Head of caudate nucleus (tissue), 42 donors: ENCODE results near the gene CCDC127.
"Not testable (repeated sequence)": the region's sequence is repeated elsewhere in the genome, so short reads cannot be mapped to it uniquely, and the experiment has no call there.

ENCODE experiments used
- DNase-seq, 42 donors: peaks; one replicate each; pipeline versions ENCODE4 v3.0.0 to v3.0.0-alpha.2; 2020 to 2021; ENCODE audit warnings: mixed read lengths in 7 of 42
- intact Hi-C: fragments of 100-400 bp; cut with DNase I; formaldehyde crosslinking; loops from one replicate; pipeline ENCODE4 v1.15.0; 2022

Gene CCDC127

DNA sequence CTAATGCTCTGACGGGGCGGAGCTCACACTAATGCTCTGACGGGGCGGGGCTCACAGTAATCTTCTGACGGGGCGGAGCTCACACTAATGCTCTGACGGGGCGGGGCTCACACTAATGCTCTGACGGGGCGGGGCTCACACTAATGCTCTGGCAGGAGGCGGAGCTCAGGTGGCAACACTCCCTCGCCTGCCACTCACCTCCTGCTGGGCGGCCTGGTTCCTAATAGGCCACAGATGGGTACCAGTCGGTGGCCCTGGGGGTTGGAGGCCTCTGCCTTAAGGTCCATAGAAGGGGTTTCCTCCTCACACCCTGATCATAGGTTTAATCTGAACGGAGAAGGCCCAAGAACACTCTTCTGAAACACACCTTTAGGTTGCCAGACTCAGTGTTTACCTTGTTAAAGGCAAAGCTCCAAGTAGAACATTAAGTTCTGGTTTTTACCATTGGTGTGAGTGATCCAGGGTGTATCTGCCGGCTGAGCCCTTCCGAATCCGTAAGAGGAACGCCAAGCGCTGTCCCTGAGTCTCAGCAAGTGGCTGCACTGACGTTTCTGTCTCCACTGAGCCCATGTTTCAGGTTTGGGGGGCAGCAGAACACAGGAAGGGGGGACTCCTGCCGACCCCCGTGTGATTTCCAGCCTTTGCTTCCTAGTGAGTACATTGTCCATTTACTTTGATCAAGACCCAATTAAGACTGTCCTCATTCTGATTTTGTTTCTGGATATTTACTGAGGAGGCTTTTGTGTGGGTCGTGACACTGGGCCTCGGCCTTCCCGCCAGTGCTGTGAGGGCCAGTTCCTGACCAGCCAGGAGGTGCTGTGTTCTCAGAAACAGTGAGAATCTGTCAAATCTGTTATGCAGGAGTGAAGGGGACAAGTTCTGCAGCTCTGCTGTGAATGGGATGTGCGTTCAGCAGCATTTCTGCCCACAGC, 51.2 kb downstream of the CCDC127 start:
- DNase-seq = peak in 4 of 42 donors; percentile 7 to 34 (median 12)
- intact Hi-C loops = no loop called here

DNA sequence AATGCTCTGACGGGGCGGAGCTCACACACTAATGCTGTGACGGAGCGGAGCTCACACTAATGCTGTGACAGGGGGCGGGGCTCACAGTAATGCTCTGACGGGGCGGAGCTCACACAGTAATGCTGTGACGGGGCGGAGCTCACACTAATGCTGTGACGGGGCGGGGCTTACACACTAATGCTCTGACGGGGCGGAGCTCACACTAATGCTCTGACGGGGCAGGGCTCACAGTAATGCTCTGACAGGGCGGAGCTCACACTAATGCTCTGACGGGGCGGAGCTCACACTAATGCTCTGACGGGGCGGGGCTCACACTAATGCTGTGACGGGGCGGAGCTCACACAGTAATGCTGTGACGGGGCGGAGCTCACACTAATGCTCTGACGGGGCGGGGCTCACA, 53.2 kb downstream of the CCDC127 start:
- DNase-seq, intact Hi-C loops: not testable (repeated sequence)

DNA sequence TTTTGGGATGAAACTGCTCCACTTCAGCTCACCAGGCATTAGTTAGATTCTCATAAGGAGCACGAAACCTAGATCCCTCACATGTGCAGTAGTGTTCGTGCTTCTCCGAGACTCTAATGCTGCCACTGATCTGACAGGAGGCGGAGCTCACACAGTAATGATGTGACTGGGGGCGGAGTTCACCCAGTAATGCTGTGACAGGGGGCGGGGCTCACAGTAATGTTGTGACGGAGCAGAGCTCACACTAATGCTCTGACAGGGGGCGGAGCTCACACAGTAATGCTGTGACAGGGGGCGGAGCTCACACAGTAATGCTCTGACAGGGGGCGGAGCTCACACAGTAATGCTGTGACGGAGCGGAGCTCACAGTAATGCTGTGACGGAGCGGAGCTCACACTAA, 53.7 kb downstream of the CCDC127 start:
- no peak for DNase-seq
- intact Hi-C loops = no loop called here

DNA sequence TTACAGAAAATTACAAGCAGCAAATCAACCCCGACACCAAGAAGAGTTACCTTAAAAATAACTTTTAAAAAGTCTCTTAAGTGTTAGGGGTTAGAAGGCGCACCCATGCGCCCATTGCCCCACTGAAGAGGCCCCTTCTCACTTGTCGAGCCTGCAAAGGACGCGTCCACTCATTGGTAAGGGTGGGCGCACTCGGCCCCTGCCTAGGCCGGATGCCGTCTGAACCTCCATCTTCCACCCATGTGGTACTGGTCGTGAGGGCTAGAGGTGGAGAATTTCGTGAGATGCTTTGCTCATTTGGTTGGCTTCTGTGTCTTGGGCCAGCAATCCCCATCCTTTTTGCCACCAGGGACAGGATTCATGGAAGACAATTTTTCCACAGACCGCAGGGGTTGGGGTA, 54.1 kb downstream of the CCDC127 start:
- peak in 1 of 42 donors; percentile 5 for DNase-seq
- intact Hi-C loops = no loop called here

DNA sequence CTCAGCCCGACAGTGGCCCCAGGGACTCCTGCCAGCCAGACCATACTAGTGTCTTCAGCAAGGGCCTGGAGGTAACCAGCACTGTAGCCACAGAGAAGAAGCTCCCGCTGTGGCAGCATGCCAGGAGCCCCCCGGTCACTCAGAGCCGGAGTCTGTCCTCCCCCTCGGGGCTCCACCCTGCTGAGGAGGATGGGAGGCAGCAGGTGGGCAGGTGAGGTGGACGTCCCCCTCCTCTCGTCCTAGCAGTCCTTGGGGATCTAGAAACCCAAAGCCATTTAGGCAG, 54.7 kb downstream of the CCDC127 start:
- intact Hi-C loops = no loop called here
- DNase-seq = peak in 4 of 42 donors; percentile 13 to 37 (median 26)

DNA sequence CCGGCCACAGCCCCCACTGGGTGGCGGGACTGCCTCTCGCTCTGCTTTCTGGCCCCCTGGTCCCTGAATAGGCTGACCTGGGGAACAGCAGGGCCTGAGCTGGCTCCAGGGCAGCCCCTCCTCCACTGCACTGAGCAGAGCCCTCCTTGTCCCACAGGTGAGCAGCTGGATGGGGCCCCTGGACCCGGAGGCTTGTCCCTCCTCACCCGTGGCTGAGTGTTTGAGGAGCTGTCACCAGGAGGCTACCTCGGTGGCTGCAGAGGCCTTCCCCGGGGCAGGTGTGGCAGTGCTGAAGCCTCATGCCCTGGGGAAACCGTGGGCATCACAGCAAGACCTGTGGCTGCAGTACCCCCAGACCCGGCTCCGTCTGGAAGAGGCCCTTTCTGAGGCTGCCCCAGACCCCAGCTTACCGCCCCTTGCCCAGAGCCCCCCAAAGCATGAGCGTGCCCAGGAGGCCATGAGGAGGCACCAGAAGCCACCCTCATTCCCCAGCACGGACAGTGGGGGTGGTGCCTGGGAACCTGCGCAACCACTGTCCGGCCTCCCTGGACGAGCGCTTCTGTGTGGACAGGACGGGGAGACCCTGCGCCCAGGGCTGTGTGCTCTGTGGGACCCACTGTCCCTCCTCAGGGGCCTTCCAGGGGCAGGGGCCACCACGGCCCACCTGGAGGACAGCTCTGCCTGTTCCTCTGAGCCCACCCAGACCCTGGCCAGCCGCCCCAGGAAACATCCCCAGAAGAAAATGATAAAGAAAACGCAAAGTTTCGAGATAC, 55.2 kb downstream of the CCDC127 start:
- intact Hi-C loops = no loop called here
- DNase-seq = peak in 4 of 42 donors; percentile 5 to 31 (median 24)

DNA sequence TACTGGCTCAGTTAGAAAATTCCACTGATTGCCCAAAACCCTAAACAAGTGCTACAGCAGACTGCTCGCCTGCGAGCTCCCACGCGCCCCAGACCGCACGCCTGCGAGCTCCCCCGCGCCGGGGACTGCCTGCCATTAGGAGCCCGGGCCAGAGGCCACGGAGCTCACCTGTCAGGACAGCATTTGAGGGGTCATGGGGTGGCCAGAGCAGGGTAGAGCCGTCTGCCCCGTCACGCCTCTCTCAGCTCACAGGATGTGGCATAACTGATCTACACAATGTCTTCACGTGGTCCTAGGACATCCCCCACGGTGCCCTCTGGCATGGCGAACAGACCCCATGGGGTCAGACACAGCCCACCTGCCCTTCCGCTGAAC, 55.8 kb downstream of the CCDC127 start:
- DNase-seq = peak in 3 of 42 donors; percentile 12 to 28 (median 18)
- intact Hi-C loops = no loop called here

DNA sequence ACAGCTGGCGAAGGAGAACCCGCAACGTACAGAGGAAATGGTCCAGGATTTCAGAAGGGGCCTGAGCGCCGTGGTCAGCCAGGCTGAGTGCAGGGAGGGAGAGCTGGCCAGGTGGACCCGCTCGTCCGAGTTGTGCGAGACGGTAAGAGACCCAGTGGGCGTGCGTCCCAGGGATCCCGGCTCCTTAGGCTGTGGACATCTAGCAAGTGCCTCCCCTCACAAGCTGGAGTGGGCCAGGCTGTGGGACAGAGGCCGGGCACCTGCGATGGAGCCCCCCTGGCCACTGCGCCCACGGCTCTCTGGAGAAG, 56.2 kb downstream of the CCDC127 start:
- intact Hi-C loops = no loop called here
- DNase-seq = peak in 3 of 42 donors; percentile 2 to 28 (median 14)

DNA sequence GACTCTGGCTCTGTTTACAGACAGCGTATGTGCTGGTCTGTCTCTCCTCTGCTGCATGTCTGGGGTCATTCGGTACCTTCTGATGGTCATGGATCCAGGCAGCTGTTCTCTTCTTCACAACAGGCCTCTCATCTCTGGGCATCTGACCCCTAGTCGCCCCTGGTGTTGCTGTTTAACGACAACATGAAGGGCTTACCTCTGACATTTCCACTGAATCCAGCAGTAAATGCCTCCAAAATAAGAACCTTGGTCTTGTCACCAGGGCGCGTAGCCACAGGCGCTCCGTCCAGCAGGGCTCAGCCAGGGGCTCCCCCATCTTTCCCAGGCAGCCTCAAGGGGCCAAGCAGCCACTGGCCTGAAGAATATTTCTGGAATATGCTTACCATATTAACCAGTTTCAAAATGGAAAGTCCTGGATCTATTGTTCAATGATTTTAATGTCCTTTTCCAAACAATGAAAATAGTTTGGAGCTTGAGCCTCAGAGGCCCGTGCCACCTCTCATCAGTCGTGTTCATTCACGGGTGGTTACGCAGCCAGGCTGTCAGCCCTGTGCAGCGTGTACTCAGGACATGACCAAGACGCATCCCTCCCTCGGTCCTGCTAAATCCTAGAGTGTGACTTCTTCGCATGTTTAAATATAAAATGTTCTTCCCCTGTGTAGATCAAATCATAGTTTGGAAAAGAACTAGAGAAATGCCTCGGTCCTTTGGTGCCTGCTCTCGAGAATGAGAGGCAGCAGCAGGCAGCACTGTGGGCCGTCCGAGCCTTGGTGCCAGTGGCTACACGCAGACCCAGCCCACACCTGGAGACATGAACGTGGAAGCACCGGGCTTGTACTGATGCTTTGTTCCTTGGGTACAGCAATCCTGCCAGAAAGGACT, 56.8 kb downstream of the CCDC127 start:
- peak in 3 of 42 donors; percentile 3 to 34 (median 27) for DNase-seq
- intact Hi-C loops = no loop called here

DNA sequence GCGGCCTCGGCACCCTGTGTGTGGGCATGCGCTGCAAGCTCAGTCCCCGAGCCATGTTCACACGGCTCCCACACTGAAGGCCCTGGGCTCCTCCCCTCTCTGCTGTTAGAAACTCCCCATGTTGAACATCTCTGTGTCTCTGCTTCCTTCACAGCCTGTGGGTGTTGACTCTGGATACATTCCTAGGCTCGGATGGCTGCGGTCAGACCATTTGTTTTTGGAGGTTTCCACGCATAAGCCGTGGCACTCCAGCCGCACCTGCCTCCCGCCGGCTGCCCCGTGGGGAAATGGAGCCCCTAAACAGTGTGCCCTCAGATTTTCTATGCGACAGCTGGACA, 57.8 kb downstream of the CCDC127 start:
- peak in 2 of 42 donors; percentile 22 to 36 for DNase-seq
- intact Hi-C loops = no loop called here

DNA sequence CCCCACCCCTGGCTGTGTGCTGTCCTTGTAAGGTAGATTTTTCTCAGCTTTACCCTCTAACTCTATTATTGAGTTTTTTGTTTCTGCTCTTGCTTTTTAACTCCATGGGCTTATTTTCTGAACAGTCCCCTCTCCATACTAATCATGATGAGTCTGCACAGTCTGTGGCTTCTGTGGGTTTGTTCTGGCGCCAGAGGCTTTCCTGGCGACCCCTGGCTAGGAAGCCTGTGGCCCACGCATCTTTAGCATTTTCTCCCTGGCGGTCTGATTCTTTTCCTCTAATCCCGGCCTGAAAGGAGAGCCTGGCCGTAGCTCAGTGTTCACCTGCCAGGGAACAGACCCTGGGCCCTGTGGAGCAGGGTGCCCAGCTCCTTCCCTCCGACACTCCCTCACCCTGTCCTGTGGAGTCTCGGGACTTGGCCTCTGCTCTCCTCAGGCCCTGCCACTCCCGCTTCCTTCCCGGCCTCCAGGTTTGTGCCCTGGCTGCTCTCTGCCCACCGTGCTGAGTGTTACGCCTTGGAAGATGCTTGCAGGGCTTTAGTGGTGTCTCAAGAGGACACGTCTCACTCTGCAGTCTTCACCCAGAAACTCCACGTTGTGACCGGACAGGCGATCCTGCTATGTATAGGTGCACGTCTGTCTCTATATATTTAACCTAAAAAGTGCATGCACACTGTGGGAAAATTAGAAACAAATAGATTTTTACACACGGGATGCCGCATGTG, 58.3 kb downstream of the CCDC127 start:
- peak in 2 of 42 donors; percentile 12 to 30 for DNase-seq
- intact Hi-C loops = no loop called here

DNA sequence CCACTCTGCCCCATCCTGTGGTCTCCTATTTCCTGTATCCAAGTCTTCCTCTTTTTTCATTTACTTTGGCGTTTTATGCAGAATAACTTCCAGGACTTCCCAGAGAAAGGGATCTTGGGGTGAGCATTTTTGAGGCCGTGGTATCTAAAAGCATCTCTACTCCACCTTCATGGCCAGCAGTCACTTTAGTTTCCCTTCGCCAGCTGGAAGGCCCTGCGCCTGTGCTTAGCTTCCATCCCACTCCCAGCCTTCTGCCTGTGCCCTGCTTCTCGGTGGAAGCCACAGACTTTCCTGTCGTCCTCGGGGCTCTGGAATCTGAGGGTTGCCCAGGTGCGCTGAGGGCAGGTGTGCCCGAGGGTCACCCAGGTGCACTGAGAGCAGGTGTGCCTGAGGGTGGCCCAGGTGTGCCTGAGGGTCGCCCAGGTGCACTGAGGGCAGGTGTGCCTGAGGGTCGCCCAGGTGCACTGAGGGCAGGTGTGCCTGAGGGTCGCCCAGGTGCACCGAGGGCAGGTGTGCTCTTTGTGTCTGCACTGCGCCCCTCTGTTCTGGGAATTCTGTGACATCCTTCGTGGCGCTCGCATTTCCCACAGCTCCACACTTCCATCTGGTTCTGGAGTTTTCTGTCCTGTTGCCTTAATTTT, 59.0 kb downstream of the CCDC127 start:
- peak in 1 of 42 donors; percentile 19 for DNase-seq
- intact Hi-C loops = no loop called here

DNA sequence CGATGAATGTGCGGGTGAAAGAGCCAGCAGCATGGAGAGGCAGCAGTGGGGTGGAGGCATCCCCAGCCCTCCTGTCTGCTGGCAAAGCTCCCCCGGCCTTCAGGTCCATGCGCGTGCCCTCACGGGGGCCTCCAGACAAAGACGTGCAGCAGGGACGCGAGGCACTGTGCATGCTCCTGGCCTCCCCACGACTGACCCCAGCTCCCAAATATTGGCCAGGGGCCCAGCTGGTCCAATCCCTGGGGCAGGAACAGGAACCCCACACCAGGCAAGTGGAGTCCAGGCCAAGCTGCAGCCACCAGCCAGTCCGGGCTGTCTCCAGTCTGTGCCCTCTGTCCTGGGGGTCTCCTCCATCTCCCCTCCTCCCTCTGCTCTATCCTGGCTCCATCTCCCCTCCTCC, 60.2 kb downstream of the CCDC127 start:
- DNase-seq = peak in 4 of 42 donors; percentile 5 to 40 (median 28)
- intact Hi-C loops = no loop called here

DNA sequence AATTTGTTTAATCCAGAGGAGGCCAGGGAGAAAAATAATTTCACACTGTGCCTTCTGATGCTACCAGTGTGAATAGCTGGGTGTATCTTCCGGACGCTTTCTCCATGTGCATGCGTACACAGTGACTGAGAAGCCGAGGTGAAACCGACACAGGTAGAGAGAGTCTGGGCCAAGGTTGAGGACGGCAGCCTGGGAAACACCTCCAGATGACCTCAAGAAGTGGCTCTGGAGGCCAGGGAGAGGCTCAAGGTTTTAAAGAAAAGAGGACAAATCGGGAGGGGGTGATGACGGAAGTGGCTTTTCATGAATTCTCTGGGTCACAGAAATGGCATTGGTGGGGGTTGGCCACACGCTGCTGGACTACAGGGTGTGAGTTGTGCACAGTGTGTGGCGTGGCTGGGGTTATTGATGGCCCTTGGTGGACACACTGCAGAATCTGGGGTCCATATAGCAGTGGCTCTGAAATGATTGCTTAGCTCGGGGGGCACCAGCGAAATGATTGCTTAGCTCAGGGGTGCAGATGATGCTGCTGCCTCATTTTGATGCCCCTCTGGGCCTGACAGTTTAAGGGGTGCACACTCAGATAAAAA, 60.7 kb downstream of the CCDC127 start:
- peak in 3 of 42 donors; percentile 2 to 39 (median 33) for DNase-seq
- intact Hi-C loops = no loop called here

DNA sequence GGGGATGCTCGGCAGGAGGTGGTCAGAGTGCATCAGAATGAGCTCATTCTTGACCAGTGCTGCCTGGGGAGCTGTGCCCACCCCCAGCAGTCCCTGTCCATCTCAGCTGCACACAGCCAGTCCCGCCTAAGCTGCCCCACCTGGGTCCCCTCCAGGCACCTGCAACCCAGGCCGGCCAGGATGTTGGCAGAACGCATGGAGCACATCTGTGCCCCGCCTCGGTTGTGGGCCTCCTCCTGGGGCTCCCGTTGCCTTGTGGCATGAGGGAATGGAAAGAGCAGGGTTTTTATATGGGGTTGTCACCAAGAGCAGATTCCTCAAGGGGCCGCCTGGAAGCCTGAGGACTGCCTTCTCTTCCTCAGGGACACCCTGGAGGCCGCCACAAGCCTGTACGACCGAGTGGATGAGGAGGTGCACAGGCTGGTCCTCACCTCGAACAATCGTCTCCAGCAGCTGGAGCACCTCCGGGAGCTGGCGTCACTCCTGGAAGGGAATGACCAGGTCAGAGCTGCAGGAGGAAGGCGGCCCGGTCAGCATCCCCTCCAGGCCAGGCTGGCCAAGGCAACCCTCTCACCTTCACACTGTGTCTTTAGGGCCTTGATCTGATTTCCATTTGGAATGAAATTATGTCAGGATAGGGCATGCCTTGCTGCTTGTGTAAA, 61.4 kb downstream of the CCDC127 start:
- peak in 4 of 42 donors; percentile 5 to 40 (median 29) for DNase-seq
- intact Hi-C loops = no loop called here

DNA sequence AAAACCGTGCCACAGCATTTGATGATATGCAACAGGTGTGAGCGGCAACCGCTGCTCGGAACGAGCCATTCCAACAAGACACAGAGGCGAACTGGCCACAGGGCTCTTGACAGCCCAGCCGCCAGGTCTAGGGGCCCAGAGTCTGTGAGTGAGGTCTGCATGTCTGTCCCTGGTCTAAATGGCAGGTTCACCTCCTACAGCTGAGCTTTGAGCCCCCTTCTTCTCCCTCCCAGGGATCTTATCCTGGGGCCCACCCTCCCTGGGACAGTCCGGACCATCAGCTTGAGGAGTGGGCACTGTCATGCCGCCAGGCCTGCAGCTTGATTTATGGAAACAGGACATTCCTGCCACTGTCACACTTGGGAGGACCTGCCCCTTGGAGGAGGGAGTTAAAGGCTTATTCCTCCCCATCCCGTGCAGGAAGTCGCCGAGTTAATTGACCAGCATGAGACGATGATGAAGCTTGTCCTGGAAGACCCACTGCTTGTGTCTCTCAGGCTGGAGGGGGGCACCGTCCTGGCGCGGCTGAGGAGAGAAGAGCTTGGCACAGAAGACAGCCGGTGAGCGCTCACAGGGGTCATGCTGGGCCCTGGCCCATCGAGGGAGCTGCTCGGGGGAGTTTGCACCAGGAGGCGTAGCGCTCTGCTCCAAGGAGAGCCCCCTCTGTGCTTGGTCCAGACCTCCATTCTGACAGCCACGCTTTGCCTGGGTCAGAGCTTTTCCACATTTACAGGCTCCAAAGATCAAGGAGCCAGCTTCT, 62.1 kb downstream of the CCDC127 start:
- intact Hi-C loops = no loop called here
- peak in 2 of 42 donors; percentile 3 to 26 for DNase-seq

DNA sequence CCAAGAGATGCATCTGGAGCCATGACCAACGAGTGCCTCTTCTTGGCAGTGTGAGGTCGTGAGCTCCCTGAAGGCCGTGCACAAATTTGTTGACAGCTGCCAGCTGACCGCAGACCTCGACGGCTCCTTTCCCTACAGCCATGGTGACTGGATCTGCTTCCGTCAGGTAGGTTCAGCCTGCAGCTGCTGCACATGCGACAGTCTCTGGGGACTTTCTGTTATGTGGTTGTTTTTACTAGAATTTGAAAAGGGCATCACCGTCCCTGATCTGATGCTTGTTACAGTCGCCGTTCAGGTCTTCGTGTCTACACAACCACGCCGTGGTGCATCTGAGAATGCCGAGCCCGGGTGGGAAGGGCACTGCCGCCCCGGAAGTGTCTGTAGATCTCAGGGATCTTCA, 63.1 kb downstream of the CCDC127 start:
- peak in 2 of 42 donors; percentile 1 to 35 for DNase-seq

More for the DNA sequence above, 63.1 kb downstream of the CCDC127 start:
- intact Hi-C loops = no loop called here
